Right lobe of liver (tissue), 4 donors: ENCODE results near the gene RHPN2.
"Not testable (repeated sequence)": the region's sequence is repeated elsewhere in the genome, so short reads cannot be mapped to it uniquely, and the experiment has no call there.

Source experiments
- CTCF ChIP-seq, 4 donors: fragments of 200-600 bp in 3 of 4; fragments of 450-650 bp in 1 of 4; IDR thresholded peaks; one replicate each; pipeline versions ENCODE4 v1.5.1 to v1.8.0; 2016 to 2022; ENCODE audit warnings: antibody characterized with exemption in 4 of 4, mild to moderate bottlenecking in 2 of 4
- POLR2A ChIP-seq: fragments of 450-650 bp; IDR thresholded peaks from one replicate; pipeline ENCODE4 v1.6.1; 2017; ENCODE audit warnings: antibody characterized with exemption, mild to moderate bottlenecking
- donor health status: DM: no; HTN: no; CAD: no.
- donor health status: DM: no; HTN: no; CAD: no.
- donor health status: DM: no; HTN: yes; CAD: no.

- not testable (repeated sequence) for TF ChIP-seq POLR2A; CTCF (IDR thresholded peaks at IDR 0.05)
Measured at GRCh38 chr19:32977813-32978212, 86.9 kb downstream of the RHPN2 start.
